Body of pancreas (tissue), 4 donors: ENCODE results near the gene SEC22C.

Experiments
- POLR2A ChIP-seq, 3 donors: fragments of 450-650 bp; IDR thresholded peaks; one replicate each; pipeline ENCODE4 v1.6.1; 2016; ENCODE audit warnings: antibody characterized with exemption in 3 of 3, mild to moderate bottlenecking in 2 of 3
- TF ChIP-seq, protein P1 (sequence below), 7 experiments: fragments of 450-650 bp in 4 of 7; fragments of 200-600 bp in 3 of 7; sonication (generic) in 3 of 7; IDR thresholded peaks; one replicate each; pipeline ENCODE4 v1.5.1; 2016 to 2019; ENCODE audit warnings: antibody characterized with exemption in 7 of 7

DNA sequence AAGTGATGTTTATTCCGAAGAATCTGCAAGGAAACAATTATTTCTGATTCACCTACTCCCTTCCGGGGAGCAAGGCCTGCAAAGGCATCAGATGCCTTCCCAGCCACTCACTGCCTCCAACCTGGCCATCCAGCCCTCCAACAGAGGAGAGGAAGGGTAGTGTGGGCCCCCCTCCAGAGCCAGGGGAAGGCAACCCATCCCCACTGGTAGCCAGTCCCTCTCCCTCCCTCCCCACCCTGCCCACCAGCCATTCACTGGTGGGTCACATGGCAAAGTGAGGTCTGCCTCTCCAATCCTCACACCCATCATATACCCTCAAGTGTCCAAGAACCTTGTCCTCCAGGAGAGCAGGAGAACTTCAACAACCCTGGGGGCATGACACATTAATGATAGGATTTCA is 81.7 kb downstream of the SEC22C start:
- TF ChIP-seq POLR2A (IDR thresholded peaks at IDR 0.05) = no peak
- TF ChIP-seq, protein P1, sequence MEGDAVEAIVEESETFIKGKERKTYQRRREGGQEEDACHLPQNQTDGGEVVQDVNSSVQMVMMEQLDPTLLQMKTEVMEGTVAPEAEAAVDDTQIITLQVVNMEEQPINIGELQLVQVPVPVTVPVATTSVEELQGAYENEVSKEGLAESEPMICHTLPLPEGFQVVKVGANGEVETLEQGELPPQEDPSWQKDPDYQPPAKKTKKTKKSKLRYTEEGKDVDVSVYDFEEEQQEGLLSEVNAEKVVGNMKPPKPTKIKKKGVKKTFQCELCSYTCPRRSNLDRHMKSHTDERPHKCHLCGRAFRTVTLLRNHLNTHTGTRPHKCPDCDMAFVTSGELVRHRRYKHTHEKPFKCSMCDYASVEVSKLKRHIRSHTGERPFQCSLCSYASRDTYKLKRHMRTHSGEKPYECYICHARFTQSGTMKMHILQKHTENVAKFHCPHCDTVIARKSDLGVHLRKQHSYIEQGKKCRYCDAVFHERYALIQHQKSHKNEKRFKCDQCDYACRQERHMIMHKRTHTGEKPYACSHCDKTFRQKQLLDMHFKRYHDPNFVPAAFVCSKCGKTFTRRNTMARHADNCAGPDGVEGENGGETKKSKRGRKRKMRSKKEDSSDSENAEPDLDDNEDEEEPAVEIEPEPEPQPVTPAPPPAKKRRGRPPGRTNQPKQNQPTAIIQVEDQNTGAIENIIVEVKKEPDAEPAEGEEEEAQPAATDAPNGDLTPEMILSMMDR (IDR thresholded peaks at IDR 0.05) = no peak
